GM12878 (cell line): ENCODE results near the gene PDGFD. TPM values are rescaled to one million over a fixed set of nuclear protein-coding genes. Genes with fewer than 3 reads are reported as not detected.

ENCODE experiments used
- ATAC-seq: fragments of 200-7000 bp; cut with Tn5 transposase; 3 replicates; pipeline ENCODE4 v1.9.1; 2020; ENCODE audit warnings: mild to moderate bottlenecking, moderate library complexity
- BruUV-seq: library from RNA; stranded (reverse); fragments of 400-500 nt; replicated peaks from 2 replicates; lab custom pipeline; 2021; lab: Mats Ljungman, UMichigan
- CTCF ChIA-PET: fragments of 300-600 bp; sonication (Branson Sonifier 250); formaldehyde crosslinking; extraction: SDS; loops from one replicate; lab custom pipeline; 2021; ENCODE audit warnings: inconsistent platforms; lab: Yijun Ruan, JAX
- POLR2A ChIA-PET: fragments of 350-600 bp; formaldehyde crosslinking; extraction: SDS; loops from one replicate; lab custom pipeline; 2021; ENCODE audit warnings: inconsistent platforms; lab: Charles Lee
- RAD21 ChIA-PET: fragments of 300-600 bp; sonication (Branson Sonifier 250); formaldehyde crosslinking; loops from one replicate; lab custom pipeline; 2023; ENCODE audit warnings: antibody characterized with exemption; ENCODE audit not compliant: unreplicated experiment; lab: Charles Lee
- SMC1A ChIA-PET: fragments of 300-600 bp; sonication (Branson Sonifier 250); formaldehyde crosslinking; loops from one replicate; lab custom pipeline; 2023; ENCODE audit not compliant: unreplicated experiment, uncharacterized antibody; lab: Charles Lee
- DNase-seq: peaks from one replicate; pipeline ENCODE4 v3.0.0-alpha.2; 2011; ENCODE audit warnings: low read depth, low spot score
- FAIRE-seq: peaks from 3 replicates; lab custom pipeline; 2011; peaks lifted over from hg19 to GRCh38; lab: Jason Lieb, UNC
- H2AFZ ChIP-seq: 2 replicates; pipeline ENCODE4 v1.6.0; 2011; ENCODE audit warnings: low read depth, low read length, control low read depth; ENCODE audit not compliant: control insufficient read depth
- H3K27ac ChIP-seq: 2 replicates; pipeline ENCODE4 v1.5.1; 2011; ENCODE audit warnings: control low read depth; ENCODE audit not compliant: control insufficient read depth, insufficient read depth
- H3K27me3 ChIP-seq, 2 experiments: replicated peaks in 1 of 2; 2 replicates each; pipeline versions ENCODE4 v1.6.0 to v1.6.1; 2011; ENCODE audit warnings: low read length in 1 of 2; ENCODE audit not compliant: control insufficient read depth in 2 of 2, insufficient read depth in 2 of 2
- H3K36me3 ChIP-seq, 2 experiments: 2 replicates each; pipeline ENCODE4 v1.5.1; 2011; ENCODE audit warnings: low read length in 1 of 2; ENCODE audit not compliant: control insufficient read depth in 2 of 2, insufficient read depth in 2 of 2
- H3K4me1 ChIP-seq: 2 replicates; pipeline ENCODE4 v1.6.1; 2011; ENCODE audit warnings: mild to moderate bottlenecking, low read length, moderate library complexity, mixed read lengths; ENCODE audit not compliant: control insufficient read depth, insufficient read depth
- H3K4me2 ChIP-seq: 2 replicates; pipeline ENCODE4 v1.6.0; 2011; ENCODE audit warnings: control low read depth; ENCODE audit not compliant: control insufficient read depth, insufficient read depth
- H3K4me3 ChIP-seq: fragments of 200-600 bp; sonication (generic); 2 replicates; pipeline ENCODE4 v1.5.1; 2016
- H3K79me2 ChIP-seq: 2 replicates; pipeline ENCODE4 v1.6.0; 2011; ENCODE audit warnings: low read length; ENCODE audit not compliant: control insufficient read depth, insufficient read depth
- H3K9ac ChIP-seq: 2 replicates; pipeline ENCODE4 v1.8.0; 2011; ENCODE audit warnings: low read length, control low read depth, mixed read lengths; ENCODE audit not compliant: control insufficient read depth, insufficient read depth
- H3K9me3 ChIP-seq: replicated peaks from 3 replicates; pipeline ENCODE4 v1.5.1; 2011; ENCODE audit warnings: mild to moderate bottlenecking, low read length; ENCODE audit not compliant: control insufficient read depth, insufficient read depth
- H4K20me1 ChIP-seq: 2 replicates; pipeline ENCODE4 v1.6.0; 2011; ENCODE audit not compliant: control insufficient read depth, insufficient read depth
- CTCF ChIP-seq, 3 experiments: IDR thresholded peaks in 2 of 3; conservative IDR thresholded peaks in 1 of 3; 2 replicates each; pipeline ENCODE4 v1.5.1; 2011; ENCODE audit warnings: low read depth in 3 of 3, low read length in 3 of 3, mild to moderate bottlenecking in 3 of 3, control low read depth in 2 of 3, moderate library complexity in 2 of 3, inconsistent platforms in 1 of 3, mixed read lengths in 1 of 3; ENCODE audit not compliant: control insufficient read depth in 2 of 3, insufficient read depth in 1 of 3; ENCODE audit errors: extremely low read depth in 1 of 3
- HDAC2 ChIP-seq: fragments of 200-600 bp; sonication (generic); IDR thresholded peaks from 2 replicates; pipeline ENCODE4 v1.6.1; 2017
- HDAC6 ChIP-seq: fragments of 200-600 bp; sonication (generic); IDR thresholded peaks from one replicate; pipeline ENCODE4 v1.8.0; 2017; ENCODE audit warnings: antibody characterized with exemption; ENCODE audit not compliant: unreplicated experiment
- HDGF ChIP-seq: fragments of 450-650 bp; IDR thresholded peaks from 2 replicates; pipeline ENCODE4 v1.6.1; 2016; ENCODE audit warnings: antibody characterized with exemption
- NRF1 ChIP-seq: conservative IDR thresholded peaks from 2 replicates; pipeline ENCODE4 v1.6.1; 2011; ENCODE audit warnings: mild to moderate bottlenecking, low read depth, low read length, improper control_type of control experiment
- RB1 ChIP-seq: fragments of 450-650 bp; formaldehyde crosslinking; IDR thresholded peaks from 2 replicates; pipeline ENCODE4 v1.6.1; 2017; ENCODE audit warnings: mild to moderate bottlenecking, borderline replicate concordance
- RELB ChIP-seq: fragments of 450-650 bp; IDR thresholded peaks from 2 replicates; pipeline ENCODE4 v1.6.1; 2017; ENCODE audit warnings: low read depth, mild to moderate bottlenecking, moderate library complexity
- TAF1 ChIP-seq: IDR thresholded peaks from 2 replicates; pipeline ENCODE4 v1.6.1; 2011; ENCODE audit warnings: mild to moderate bottlenecking, low read depth, low read length, borderline replicate concordance
- ZNF687 ChIP-seq: fragments of 450-650 bp; IDR thresholded peaks from 2 replicates; pipeline ENCODE4 v1.6.1; 2017; ENCODE audit warnings: mild to moderate bottlenecking, moderate library complexity
- WGBS: methylation state at CpG from one replicate; pipeline ENCODE4 v1.1.6; 2016; ENCODE audit warnings: low lambda C conversion rate; ENCODE audit not compliant: insufficient replicate concordance, insufficient coverage; ENCODE audit errors: missing lambda C conversion rate; 5-methylcytosine and 5-hydroxymethylcytosine counted together
- in situ Hi-C: fragments of 300-500 bp; cut with MboI; formaldehyde crosslinking; loops from 9 replicates; pipeline ENCODE4 v1.14.3; 2018; ENCODE audit warnings: mixed read lengths
- intact Hi-C: fragments of 100-400 bp; cut with micrococcal nuclease; formaldehyde crosslinking; loops from one replicate; pipeline ENCODE4 v1.14.2; 2022; ENCODE audit not compliant: unreplicated experiment
- polyA plus RNA-seq, 11 experiments: library from polyadenylated mRNA; depleted of rRNA in 4 of 11; unstranded in 6 of 11; stranded (reverse) in 5 of 11; fragments of >200 nt; fragmentation: Nextera tagmentation in 4 of 11; fragmentation: Illumina TruSeq in 1 of 11; extraction: Ambion mirVana in 4 of 11; extraction: Trizol in 1 of 11; gene quantifications; 1 replicate in 1 of 11; 2 replicates in 10 of 11; pipeline versions ENCODE4 v1.2.1 to v1.2.3, GENCODE V29; 2011 to 2016; ENCODE audit warnings: inconsistent platforms in 2 of 11, missing spikeins in 2 of 11, low read depth in 1 of 11
- total RNA-seq, 4 experiments: library from RNA; depleted of rRNA in 3 of 4; stranded (reverse); fragments of >200 nt in 3 of 4; fragmentation: Illumina TruSeq in 1 of 4; extraction: Trizol in 1 of 4; gene quantifications; 2 replicates each; pipeline versions ENCODE4 v1.2.1 to v1.2.3, GENCODE V29; 2013 to 2021

The PDGFD gene
- total and polyA plus RNA-seq, 10 of the 15 experiments (the other 5 are each of a cell fraction or from before 2014, with no cell fraction given): 0.05 to 0.13 TPM; not detected in 8

- ChIA-PET POLR2A (no interaction called here), RAD21 (no interaction called here), SMC1A (interaction anchor here (0.7 to 3.1 kb wide), 4 partner anchors 10 to 68 kb away, joined by 3 to 11 read pairs (median 3); no protein-coding TSS in a partner anchor), CTCF (no interaction called here)
- DNase-seq (no peak), FAIRE-seq (no peak), ATAC-seq (no peak)
- in situ Hi-C loops (no loop called here), intact Hi-C loops (no loop called here)
- no peaks in the 10 kb centered on the region for H3K9me3 ChIP-seq
- H4K20me1 ChIP-seq: no peaks in the 10 kb centered on the region
- H3K27me3 ChIP-seq: no peaks in the 10 kb centered on the region
- H2AFZ ChIP-seq: no peak overlapping the region
- H3K4me2 ChIP-seq: no peak overlapping the region
- no peak for TF ChIP-seq HDAC6
- TF ChIP-seq HDGF: no peak
- TF ChIP-seq NRF1: no peak
- no peak for TF ChIP-seq HDAC2
- TF ChIP-seq RELB: no peak
- TF ChIP-seq RB1: no peak
- no peak for TF ChIP-seq CTCF (IDR thresholded peaks at IDR 0.05 in 2 of 3, conservative IDR thresholded peaks at IDR 0.05 in 1 of 3; ENCODE audit: control insufficient read depth in 2 of 3, extremely low read depth in 1 of 3, insufficient read depth in 1 of 3, low read depth in 3 of 3, low read length in 3 of 3)
- no peak for TF ChIP-seq ZNF687
- no peak for TF ChIP-seq TAF1
- H3K36me3 ChIP-seq: no peaks in the 10 kb centered on the region
- no TSS peak for BruUV-seq
- 16% methylated on average over 4 of the region's 4 CpGs for WGBS
- no peak overlapping the region for H3K27ac ChIP-seq
- no peak overlapping the region for H3K4me3 ChIP-seq
- H3K79me2 ChIP-seq: no peaks in the 10 kb centered on the region
- no peak overlapping the region for H3K9ac ChIP-seq
- no peaks in the 10 kb centered on the region for H3K4me1 ChIP-seq
These were observed 72.5 kb downstream of the PDGFD start for GRCh38 chr11:104091281-104092096.
